Islet of Langerhans (tissue), 1 donor: ENCODE data around the gene TOM1L2.
"Not testable (repeated sequence)": the region's sequence is repeated elsewhere in the genome, so short reads cannot be mapped to it uniquely, and the experiment has no call there.

Experiments
- FAIRE-seq: peaks from one replicate; lab custom pipeline; 2011; peaks lifted over from hg19 to GRCh38; lab: Jason Lieb, UNC

The TOM1L2 gene

GRCh38 chr17:17819111-17819510 lies 153.1 kb downstream of the TOM1L2 start:
- no peak for FAIRE-seq

GRCh38 chr17:17818088-17818526 lies 154.1 kb downstream of the TOM1L2 start:
- no peak for FAIRE-seq

- FAIRE-seq = no peak
These were observed 154.7 kb downstream of the TOM1L2 start for GRCh38 chr17:17817552-17817947.

- no peak for FAIRE-seq
These were observed 155.2 kb downstream of the TOM1L2 start for GRCh38 chr17:17816831-17817551.

GRCh38 chr17:17816240-17816814 lies 155.9 kb downstream of the TOM1L2 start:
- FAIRE-seq = no peak

- FAIRE-seq = no peak
These were observed 156.6 kb downstream of the TOM1L2 start for GRCh38 chr17:17815436-17816200.

- no peak for FAIRE-seq
These were observed 157.2 kb downstream of the TOM1L2 start for GRCh38 chr17:17815062-17815406.

GRCh38 chr17:17814162-17815061 lies 157.8 kb downstream of the TOM1L2 start:
- FAIRE-seq = no peak

- FAIRE-seq = no peak
These were observed 158.5 kb downstream of the TOM1L2 start for GRCh38 chr17:17813725-17814095.

GRCh38 chr17:17813055-17813724 lies 159.0 kb downstream of the TOM1L2 start:
- FAIRE-seq = no peak

- no peak for FAIRE-seq
These were observed 159.8 kb downstream of the TOM1L2 start for GRCh38 chr17:17812211-17813054.

- no peak for FAIRE-seq
These were observed 160.6 kb downstream of the TOM1L2 start for GRCh38 chr17:17811381-17812210.

GRCh38 chr17:17810895-17811248 lies 161.3 kb downstream of the TOM1L2 start:
- no peak for FAIRE-seq

- no peak for FAIRE-seq
These were observed 161.9 kb downstream of the TOM1L2 start for GRCh38 chr17:17810084-17810894.

GRCh38 chr17:17809531-17810083 lies 162.6 kb downstream of the TOM1L2 start:
- FAIRE-seq = no peak

GRCh38 chr17:17808706-17809432 lies 163.3 kb downstream of the TOM1L2 start:
- no peak for FAIRE-seq

- not testable (repeated sequence) for FAIRE-seq
These were observed 164.0 kb downstream of the TOM1L2 start for GRCh38 chr17:17808200-17808599.

GRCh38 chr17:17807440-17807839 lies 164.8 kb downstream of the TOM1L2 start:
- FAIRE-seq = no peak
